GM10248 (cell line): ENCODE data around the gene PDPN.

Experiments
- CTCF ChIA-PET: fragments of 300-600 bp; sonication (Branson Sonifier 250); formaldehyde crosslinking; extraction: SDS; loops from one replicate; lab custom pipeline; 2021; ENCODE audit warnings: antibody characterized with exemption; lab: Yijun Ruan, JAX
- POLR2A ChIA-PET: fragments of 350-650 bp; sonication (Branson Sonifier 250); formaldehyde crosslinking; extraction: SDS; loops from one replicate; lab custom pipeline; 2020; ENCODE audit warnings: antibody characterized with exemption; lab: Yijun Ruan, JAX
- DNase-seq: peaks from one replicate; pipeline ENCODE4 v3.0.0; 2012; ENCODE audit errors: extremely low spot score
- CTCF ChIP-seq: IDR thresholded peaks from 2 replicates; pipeline ENCODE4 v1.5.1; 2012; ENCODE audit warnings: mild to moderate bottlenecking, low read depth; ENCODE audit errors: extremely low read depth, missing control alignments, control extremely low read depth

The PDPN gene

GRCh38 chr1:13652238-13652637 lies 68.6 kb downstream of the PDPN start:
- no peak for TF ChIP-seq CTCF
- ChIA-PET CTCF (no interaction called here), POLR2A (no interaction called here)
- DNase-seq = no peak

- no peak for TF ChIP-seq CTCF
- POLR2A ChIA-PET = no interaction called here
- DNase-seq = no peak
- CTCF ChIA-PET = interaction anchor here (1.5 to 6.6 kb wide), 3 partner anchors 64 to 298 kb away, joined by 3 to 49 read pairs (median 7); no protein-coding TSS in a partner anchor
Observed at GRCh38 chr1:13661539-13661938, 77.9 kb downstream of the PDPN start.

GRCh38 chr1:13662493-13662892 lies 78.9 kb downstream of the PDPN start:
- ChIA-PET CTCF (interaction anchor here (1.1 to 6.6 kb wide), 6 partner anchors 12 to 297 kb away, joined by 3 to 49 read pairs (median 4); no protein-coding TSS in a partner anchor), POLR2A (no interaction called here)
- TF ChIP-seq CTCF = no peak
- DNase-seq = no peak

- DNase-seq = no peak
- TF ChIP-seq CTCF = no peak
- CTCF ChIA-PET = interaction anchor here (2.6 to 6.6 kb wide), 2 partner anchors 62 to 161 kb away, joined by 9 to 49 read pairs; no protein-coding TSS in a partner anchor
- POLR2A ChIA-PET = no interaction called here
Observed at GRCh38 chr1:13663969-13664368, 80.3 kb downstream of the PDPN start.

GRCh38 chr1:13664451-13664850 lies 80.8 kb downstream of the PDPN start:
- TF ChIP-seq CTCF = no peak
- DNase-seq = no peak
- POLR2A ChIA-PET = no interaction called here
- CTCF ChIA-PET = interaction anchor here (1.1 to 6.6 kb wide), 8 partner anchors 7 to 295 kb away, joined by 3 to 49 read pairs (median 5); no protein-coding TSS in a partner anchor

- POLR2A ChIA-PET = no interaction called here
- CTCF ChIA-PET = interaction anchor here (0.6 to 6.6 kb wide), 15 partner anchors 8 to 164 kb away, joined by 3 to 49 read pairs (median 5); no protein-coding TSS in a partner anchor
- TF ChIP-seq CTCF = no peak
- no peak for DNase-seq
Observed at GRCh38 chr1:13666317-13666716, 82.7 kb downstream of the PDPN start.
